DMS53 treated with DMSO at 0.1 percent for 48 hours (cell line): ENCODE data around the gene ANK3.

Experiments
- DNase-seq: peaks from one replicate; lab custom pipeline; 2025; ENCODE audit not compliant: unreplicated experiment; lab: John Stamatoyannopoulos, UW

The ANK3 gene

DNA sequence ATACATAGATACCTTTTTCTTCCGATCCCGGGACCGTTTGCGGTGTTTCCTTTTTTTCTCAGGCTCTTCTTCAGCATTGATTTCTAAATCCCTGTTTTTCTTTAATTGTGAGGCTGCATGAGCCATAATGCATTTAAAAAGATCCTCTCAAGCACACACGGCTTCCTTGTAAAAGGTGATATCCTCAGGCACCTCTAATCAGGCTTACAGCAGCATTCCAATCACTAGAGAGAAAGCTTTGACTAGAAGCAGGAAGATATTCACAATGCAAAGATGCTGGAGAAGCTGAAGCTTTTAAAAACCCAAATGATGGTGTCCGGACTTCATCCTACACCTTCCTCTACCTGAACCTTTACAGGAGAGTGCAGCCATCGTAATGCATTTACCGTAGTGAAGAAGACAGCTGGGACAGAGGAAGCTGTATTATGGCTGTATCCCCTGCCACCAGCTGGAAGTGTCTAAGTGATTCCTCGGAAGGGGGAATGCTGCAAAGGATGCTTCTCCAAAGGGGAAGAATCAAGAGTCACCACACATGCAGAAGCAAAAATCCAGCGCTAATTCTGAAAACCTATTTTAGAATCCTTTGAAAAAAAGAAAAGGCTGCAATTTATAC lies at the start of gene ANK3:
Gene ANK3 (minus strand): TSS at position 463 of the 613 bp plus-strand sequence. CDS start 337 bp downstream, at position 126.
- no peak for DNase-seq

DNA sequence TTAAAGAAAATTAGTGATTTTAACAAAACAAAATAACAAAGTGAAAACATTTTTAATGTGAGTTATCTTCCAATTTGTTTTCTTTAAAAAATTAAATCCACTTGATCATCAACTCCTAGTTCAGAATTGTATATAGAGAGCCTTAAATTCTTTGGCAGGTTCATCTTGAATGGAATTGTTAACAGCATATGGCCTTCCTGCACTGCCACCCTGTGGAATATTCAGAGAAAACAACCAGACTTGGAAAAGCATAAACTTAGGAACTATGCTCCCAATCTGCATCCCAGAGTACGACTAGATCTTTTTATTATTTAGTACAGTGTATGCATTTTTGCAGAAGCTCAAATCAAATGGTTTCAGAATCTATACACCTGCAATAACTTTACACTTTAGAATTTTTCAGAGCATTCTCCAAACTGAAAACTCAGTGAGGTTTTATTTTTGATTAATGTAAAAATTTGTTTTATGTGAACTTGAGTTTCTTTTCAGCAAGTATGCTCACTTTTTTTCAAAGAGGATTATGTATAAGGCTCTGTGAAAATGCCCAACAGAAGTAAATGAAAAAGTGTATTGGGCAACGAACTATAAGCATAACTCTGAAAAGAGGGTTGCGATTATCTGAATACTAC lies 44.9 kb upstream of the ANK3 start:
- peak; percentile 59 for DNase-seq

DNA sequence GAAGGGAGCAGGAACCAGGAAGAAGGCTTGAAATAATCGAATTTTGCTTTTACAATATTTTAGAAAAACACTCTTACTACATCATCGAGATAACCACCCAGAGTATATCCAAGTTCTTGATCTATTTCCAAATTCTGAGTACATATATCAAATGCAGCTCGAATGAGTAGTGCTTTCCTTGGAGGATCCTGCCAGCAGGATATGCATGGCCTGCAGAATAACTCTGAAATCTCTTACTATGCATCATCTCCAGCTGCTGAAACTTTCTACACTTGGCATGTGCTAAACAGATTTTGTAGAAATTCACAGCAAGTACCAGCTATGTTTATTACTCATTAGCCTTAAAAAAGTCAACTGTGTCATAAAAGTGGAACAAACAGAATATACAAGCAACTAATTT lies 44.0 kb upstream of the ANK3 start:
- no peak for DNase-seq

DNA sequence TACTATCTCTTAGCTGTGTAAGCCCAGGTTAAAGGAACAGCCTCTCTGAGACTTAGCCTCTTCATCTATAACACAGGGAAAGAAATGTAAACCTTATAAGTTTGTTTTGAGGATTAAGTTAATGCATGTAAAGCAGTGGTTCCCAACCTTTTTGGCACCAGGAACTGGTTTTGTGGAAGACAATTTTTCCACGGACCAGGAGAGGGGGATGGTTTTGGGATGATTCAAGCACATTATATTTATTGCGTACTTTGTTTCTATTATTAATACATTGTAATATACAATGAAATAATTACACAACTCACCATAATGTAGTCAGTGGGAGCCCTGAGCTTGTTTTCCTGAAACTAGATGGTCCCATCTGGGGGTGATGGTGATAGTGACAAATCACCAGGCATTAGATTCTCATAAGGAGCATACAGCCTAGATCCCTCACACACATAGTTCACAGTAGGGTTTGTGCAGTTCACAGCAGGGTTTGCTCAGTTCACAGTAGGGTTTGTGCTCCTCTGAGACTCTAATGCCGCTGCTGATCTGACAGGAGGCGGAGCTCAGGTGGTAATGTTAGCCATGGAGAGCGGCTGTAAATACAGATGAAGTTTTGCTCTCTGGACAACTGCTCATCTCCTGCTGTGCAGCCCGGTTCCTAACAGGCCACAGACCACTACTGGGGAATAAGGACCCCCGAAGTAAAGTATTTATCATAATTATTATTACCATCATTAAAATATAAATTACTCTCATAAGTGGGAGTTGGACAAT lies 41.3 kb upstream of the ANK3 start:
- no peak for DNase-seq

DNA sequence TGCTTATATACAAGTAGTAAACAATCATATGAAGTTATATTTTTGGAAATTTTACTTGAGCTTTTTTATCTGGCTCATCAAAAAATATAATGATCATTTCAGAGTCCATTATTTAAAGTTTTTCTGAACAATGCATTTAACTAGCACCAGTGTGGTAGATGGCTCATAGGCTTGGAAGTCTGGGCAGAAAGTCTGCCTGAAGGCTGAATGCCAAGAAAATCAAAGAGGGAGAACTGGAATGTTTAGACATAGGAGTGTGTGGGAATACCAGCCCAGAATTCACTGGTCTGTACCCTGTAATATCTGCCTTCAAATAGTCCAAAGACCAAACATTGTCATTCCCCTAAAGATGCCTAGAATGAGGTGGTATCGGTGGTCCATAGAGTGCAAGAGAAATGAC lies 40.3 kb upstream of the ANK3 start:
- DNase-seq: no peak

DNA sequence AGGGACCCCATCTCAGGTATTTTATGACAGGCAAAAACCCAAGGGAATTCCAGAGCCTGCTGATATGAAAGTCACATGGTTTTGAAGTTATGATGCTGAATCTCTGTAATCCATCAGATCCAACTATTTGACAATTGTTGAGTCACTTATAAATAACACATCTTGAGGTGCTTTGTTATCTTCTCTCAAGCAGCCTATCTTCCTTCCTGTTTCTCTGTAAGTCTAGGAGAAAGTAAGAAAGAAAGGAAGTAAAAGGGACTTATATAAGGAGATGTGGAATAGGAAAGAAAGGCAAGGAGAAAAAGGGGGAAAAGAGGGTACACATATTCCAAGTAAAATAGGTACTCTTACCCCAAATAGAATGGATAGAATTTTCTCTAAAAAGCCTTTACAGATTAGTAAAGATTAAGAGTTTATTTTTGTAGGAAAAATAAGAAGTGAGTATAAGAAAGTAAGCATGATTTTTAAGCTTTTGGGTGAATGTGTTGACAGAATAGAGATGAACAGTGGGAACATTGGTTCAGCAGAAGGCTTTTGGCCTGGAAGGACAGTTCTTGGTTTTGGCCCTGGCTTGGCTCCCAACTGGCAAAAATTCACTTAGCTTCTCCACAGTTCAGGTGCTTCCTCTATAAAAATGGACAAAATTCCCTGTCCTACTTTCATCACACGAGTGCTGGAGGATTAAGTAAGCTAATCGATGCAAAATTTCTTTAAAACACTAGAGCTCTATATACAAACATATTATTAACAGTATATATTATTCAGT lies 39.6 kb upstream of the ANK3 start:
- no peak for DNase-seq

DNA sequence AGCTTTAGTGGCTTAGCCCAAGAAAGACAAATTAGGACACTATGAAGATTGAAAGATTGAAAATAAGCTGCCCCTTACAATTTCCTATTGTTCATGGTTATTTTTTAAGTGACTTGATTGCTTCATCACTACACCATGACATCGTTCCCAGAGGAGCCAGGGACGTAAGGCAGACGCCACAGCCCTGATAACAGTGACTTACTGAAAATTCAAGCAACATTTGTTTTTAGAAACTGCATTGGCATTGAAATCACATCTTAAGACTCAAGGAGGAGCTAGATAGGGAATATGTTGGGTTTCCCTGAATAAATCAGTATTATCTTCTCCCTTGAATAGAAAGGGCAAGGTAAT lies 38.7 kb upstream of the ANK3 start:
- no peak for DNase-seq

DNA sequence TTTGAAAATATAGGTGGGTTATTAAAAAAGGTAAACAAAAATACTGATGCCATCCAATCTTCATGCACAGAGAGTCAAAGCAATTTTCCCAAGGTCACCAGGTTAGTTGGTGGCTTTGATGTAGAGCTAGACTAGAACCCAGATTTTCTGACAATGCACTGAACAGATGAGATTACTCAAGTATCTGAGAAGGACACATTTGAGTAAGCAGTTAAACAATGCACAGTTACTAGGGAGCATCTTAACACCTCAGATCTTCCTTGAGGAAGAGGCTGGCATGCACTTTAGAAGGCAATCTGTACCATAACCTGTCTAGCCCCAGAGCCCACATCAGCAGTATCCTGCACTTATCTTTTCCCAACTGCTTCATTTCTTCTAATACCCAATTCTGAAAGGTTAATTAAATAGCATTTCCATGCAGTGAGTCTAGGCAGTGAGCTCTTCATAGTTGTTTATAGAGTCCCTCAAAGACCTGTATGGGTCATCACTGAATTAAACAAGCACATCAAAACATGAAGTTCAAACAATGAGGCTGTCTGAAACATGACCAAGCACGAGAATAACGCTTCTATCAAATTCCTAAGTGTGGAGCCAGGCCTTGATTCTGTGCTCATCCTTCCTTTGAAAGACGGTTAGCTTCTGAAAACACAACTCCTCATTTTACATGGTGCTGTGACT lies 38.2 kb upstream of the ANK3 start:
- DNase-seq: no peak

DNA sequence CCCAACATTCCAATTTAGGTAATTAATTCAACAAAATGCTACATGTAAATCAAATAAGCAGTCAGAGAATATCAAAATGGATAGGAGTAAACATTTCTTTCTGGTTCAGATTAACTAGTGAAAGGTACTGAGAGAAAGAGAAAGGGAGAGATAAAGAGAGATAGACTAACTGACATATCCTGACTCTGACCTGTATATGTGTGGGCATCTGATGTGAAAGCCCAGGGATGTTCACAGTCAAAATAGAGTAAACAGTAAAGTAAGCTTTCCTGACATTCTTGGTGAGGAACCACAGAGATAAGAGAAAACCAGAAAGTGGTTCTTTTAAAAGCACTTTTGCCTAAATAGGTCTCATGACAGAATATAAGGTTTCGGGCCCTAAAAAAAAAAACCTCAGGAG lies 37.5 kb upstream of the ANK3 start:
- no peak for DNase-seq

DNA sequence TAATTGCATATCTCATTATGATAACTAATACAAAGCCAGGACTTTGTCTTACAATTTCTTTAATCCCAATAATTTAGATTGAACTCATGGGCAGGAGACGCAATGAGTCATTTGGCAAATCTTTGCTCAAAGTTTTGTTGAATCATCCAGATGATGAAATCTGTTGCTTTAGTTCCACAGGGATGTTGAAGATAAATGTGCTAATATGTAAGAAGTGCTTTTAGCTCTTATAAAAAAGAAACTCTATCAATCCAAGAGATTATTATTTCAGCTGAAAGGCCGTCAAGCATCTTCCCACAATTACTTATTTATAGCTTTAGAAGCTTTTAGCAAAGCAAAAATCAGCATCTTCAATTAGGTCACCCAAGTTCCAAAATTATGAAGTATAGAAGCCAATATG lies 36.8 kb upstream of the ANK3 start:
- DNase-seq: no peak

DNA sequence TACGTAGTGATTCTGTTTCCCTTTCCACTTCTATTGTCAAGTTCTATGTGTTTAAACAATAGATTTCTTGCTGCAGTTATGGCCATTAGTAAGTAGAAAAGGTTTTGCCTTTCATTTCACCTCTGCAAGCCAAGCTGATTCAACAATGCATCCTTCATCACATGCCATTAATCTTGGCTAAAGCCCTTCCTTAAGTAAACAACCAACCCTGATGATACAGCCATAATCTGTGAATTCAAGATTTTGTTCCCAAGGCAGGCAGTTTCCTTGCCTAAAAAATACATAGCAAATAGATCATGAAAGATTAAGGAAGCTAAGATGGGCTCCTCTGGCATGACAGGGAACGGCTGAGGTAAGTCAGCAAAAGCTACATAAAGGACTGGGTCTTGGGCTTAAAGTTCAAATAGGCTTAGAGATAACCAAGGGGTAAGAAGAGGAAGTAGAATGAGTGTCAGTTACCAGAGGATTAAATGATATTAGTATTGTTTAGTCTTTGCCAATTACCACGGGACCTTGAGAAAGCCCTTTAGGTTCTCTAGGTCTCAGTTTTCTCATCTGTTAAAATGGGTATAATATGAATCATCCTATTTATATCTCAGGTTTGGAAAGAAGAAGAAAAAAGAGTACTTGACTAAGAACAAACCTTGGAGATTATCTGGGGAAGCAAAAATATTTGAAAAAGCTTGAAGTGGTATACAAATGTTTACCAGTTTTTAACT lies 35.9 kb upstream of the ANK3 start:
- no peak for DNase-seq

DNA sequence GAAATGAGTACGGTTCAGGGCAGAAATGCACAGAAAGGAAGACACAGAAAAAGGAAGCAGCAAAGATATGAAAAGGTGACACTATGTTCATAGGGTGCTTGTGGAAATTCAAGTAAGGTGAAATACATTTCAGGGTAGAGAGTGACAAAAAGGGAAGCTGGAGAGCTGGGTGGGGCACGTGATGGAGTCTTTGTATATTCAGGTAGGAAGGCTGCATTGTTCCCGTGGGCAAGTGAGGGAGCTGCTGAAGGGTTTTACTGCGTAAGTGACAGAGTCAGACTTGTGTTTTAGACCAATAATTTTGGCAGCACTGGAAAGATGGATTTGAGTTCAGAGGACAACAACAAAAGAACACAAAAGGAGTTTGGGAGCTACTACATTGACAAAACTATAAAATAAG lies 35.3 kb upstream of the ANK3 start:
- no peak for DNase-seq

DNA sequence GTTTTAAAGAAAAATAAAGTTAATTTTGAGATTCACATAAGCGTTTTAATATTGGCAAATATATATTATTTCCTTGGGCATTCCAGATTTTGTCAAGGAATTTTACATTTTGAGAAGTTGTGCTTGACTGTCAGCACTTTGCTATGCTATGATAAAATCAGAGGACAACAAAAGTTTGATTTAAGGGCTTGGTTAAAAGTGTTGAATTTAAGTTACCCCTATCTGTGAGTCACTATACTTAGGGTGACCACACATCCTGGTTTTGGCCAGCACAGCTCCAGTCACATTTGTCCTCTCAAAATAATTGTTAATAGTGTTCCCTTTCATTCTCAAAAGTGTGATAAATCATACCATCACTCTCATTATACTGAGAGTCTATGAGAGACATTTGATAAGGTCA lies 34.2 kb upstream of the ANK3 start:
- DNase-seq: no peak

DNA sequence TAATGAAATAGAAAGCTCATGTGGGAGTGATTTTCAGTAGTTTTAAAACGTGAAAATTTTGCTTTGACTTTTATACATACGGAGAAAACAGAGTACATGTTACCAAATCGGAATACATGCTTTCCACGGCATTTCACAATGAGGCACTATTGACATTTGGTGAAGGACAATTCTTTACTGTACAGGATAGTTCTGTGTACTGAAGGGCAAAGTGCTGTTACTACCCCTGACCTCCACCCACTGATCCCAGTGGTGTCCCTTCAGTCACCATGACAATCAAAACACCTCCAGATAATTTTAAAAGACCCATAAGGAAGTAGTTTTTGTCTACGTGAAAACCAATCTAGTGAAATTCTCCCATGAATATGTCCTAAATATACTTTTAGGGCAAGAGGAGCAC lies 33.1 kb upstream of the ANK3 start:
- no peak for DNase-seq

DNA sequence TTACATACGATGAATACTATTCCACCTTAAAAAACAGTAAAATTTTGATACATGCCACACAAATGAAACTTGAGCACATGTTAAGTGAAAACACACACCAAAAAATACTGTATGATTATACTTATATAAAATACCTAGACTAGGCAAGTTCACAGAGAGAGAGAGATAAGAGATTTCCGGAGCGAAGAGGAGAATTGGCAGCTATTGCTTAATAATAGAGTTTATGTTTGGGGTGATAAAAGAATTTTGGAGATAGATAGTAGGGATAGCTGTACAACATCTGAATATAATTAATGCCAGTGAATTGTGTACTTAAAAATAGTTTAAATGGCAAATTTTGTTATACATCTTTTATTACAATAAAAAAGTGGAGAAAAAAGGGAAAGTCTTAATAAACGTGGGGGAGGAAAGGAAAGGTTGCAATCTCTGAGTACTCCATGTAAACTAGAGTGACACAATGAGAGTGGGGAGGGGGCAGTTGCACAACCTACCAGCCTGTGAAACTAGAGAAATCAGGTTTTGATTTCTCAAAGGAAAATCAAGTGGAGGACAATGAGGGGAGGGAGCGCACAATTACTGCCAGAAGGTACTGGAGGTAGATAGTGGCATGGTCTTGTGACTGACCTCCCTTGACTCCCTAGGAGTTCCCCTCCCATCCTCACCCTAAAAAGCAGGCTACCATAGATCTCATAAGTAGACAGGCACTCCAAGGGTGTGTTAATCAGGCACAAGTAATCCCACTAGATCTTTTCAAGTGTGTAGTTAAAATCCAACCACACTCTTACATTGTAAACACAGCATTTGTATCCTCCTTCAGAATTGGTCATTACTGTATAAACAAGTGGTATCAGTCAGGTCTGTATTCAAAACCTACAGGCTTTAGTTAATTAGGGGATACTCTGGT lies 31.6 kb upstream of the ANK3 start:
- DNase-seq: no peak

DNA sequence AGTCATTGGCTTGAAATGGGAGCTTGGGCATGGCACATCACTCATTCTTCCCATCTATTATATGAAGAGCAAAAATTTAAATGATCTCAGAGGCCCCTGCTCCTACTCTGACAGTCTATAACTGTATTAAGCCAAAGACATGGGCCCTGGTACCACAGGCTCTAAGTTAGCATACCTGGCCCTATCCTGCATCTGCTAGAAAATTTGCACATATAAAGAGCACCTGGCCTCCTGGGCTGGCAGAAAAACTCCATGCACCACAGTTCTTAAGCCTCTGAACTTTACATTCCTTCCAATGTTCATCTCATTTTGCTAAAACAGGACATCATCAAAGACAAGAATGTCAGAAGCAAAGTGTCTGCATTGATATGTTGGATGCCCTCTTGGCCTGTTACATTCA lies 29.6 kb upstream of the ANK3 start:
- no peak for DNase-seq

DNA sequence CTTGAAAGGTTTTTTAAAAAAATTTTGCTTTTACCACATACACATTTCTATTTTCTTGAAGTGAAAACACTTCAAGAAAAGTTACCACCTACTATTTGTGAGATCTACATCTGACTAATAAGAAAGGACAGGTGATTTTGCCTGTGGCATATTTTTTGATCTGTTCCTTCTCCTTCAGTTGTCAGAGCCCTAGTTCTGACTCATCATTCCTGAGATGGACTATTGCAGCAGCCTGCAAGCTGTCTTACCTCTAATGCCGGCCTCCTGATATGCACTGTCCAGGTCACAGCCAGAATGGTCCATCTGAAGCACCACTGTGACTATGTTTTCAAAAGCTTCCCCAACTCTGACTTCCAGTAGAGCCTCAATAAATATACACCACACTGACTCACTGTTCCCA lies 28.2 kb upstream of the ANK3 start:
- DNase-seq: no peak

DNA sequence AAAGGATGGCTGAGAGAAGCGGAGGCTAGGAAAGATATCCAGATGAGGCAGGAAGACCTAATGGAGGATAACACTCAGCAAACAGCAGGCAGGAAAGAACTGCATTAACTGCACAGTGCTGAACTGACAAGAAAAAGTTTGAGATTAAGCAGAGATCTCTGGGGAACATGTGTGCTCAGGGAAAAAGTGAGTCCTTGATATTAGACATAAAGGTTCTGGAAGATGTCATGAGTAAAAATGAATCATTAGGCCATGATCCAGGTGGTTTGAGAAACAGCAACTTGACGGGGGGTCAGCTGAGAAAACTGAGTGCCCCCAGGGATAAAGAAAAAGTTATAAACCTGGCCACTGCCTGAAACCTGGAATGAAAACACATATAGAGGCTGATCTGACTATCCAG lies 27.3 kb upstream of the ANK3 start:
- no peak for DNase-seq

DNA sequence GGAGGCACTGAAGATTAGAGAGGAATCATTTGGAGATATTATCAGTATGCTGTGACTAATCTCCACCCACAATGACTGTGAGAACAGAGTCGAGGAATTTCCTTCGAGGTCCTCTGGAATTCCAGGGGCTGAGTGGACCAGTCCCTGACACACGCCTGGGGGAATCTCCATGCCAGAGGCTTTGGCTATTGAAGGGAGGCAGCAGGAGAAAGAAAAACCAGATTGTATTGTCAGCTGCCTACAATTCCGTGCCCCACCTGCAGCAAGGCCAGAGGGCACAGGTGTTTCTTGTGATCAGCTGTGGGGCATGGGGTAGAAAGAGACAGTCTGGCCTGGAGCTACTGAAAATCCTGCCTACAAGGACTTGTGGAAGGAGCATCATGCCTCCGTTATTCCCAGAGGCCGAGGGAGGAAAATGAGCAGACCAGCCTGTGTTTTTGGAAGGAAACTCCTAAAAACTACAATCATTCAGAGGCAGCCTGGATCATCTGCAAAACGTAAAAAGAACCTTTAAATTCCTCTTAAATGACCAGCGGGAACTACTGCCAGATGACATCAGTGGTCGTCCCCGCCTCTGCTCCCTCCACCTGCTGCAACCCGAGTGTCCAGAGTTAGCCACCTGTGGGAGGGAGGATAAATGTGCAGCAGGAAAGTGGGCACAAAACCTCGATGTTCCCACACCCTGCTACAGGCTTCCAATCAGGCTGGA lies 25.4 kb upstream of the ANK3 start:
- no peak for DNase-seq
